GM04503 (cell line): ENCODE measurements around the gene LRCOL1.

Experiments used
- DNase-seq: peaks from one replicate; pipeline ENCODE4 v3.0.0-alpha.2; 2012; ENCODE audit warnings: low read depth

LRCOL1 gene

GRCh38 chr12:132635076-132635955 is 24.9 kb upstream of the LRCOL1 start:
- no peak for DNase-seq

- no peak for DNase-seq
Measured at GRCh38 chr12:132634411-132634990, 24.1 kb upstream of the LRCOL1 start.

GRCh38 chr12:132633901-132634300 is 23.5 kb upstream of the LRCOL1 start:
- DNase-seq: no peak

GRCh38 chr12:132633398-132633797 is 23.0 kb upstream of the LRCOL1 start:
- DNase-seq: no peak

GRCh38 chr12:132632521-132633228 is 22.3 kb upstream of the LRCOL1 start:
- no peak for DNase-seq

- DNase-seq: no peak
Measured at GRCh38 chr12:132631666-132632065, 21.3 kb upstream of the LRCOL1 start.

GRCh38 chr12:132630672-132631071 is 20.3 kb upstream of the LRCOL1 start:
- no peak for DNase-seq

GRCh38 chr12:132629330-132629729 is 18.9 kb upstream of the LRCOL1 start:
- no peak for DNase-seq

GRCh38 chr12:132625731-132626430 is 15.5 kb upstream of the LRCOL1 start:
- DNase-seq: no peak

- DNase-seq: no peak
Measured at GRCh38 chr12:132624910-132625630, 14.7 kb upstream of the LRCOL1 start.

GRCh38 chr12:132624186-132624855 is 13.9 kb upstream of the LRCOL1 start:
- no peak for DNase-seq

- DNase-seq: no peak
Measured at GRCh38 chr12:132623072-132623869, 12.9 kb upstream of the LRCOL1 start.

- peak; percentile 29 for DNase-seq
Measured at GRCh38 chr12:132622437-132623071, 12.2 kb upstream of the LRCOL1 start.

- DNase-seq: no peak
Measured at GRCh38 chr12:132621657-132622435, 11.5 kb upstream of the LRCOL1 start.

- DNase-seq: no peak
Measured at GRCh38 chr12:132620899-132621656, 10.7 kb upstream of the LRCOL1 start.

GRCh38 chr12:132620113-132620898 is 9.9 kb upstream of the LRCOL1 start:
- no peak for DNase-seq

GRCh38 chr12:132619386-132620112 is 9.2 kb upstream of the LRCOL1 start:
- DNase-seq: no peak
